ENCODE data around the gene STK16. TPM values are rescaled to one million over a fixed set of nuclear protein-coding genes. Genes with fewer than 3 reads are reported as not detected.
"Not testable (repeated sequence)": the region's sequence is repeated elsewhere in the genome, so short reads cannot be mapped to it uniquely, and the experiment has no call there.

STK16 gene
- total and polyA plus RNA-seq, 2 of the 13 experiments (the other 11 are each of a cell fraction or from before 2014, with no cell fraction given), result 28.0 to 50.9 TPM

GRCh38 chr2:219254590-219255201, 9.4 kb downstream of the STK16 start (continued):
- TF ChIP-seq ZNF296 (CRISPR knock-in tag; conservative IDR thresholded peaks at IDR 0.05) (no peak), GATA4 (IDR thresholded peaks at IDR 0.05; ENCODE audit: borderline replicate concordance, low read depth) (no peak), ZNF142 (CRISPR knock-in tag; IDR thresholded peaks at IDR 0.05) (no peak), MLLT10 (CRISPR knock-in tag; IDR thresholded peaks at IDR 0.05) (no peak), ZNF549 (CRISPR knock-in tag; IDR thresholded peaks at IDR 0.05) (no peak), CREB1 (IDR thresholded peaks at IDR 0.05) (peak; percentile 65), CREB1 (CRISPR knock-in tag; IDR thresholded peaks at IDR 0.05) (no peak), RFX1 (IDR thresholded peaks at IDR 0.05) (no peak), CSRNP1 (CRISPR knock-in tag; IDR thresholded peaks at IDR 0.05) (no peak), RXRB (CRISPR knock-in tag; IDR thresholded peaks at IDR 0.05; ENCODE audit: borderline replicate concordance) (no peak), ZSCAN9 (CRISPR knock-in tag; IDR thresholded peaks at IDR 0.05; ENCODE audit: borderline replicate concordance) (no peak)

- POLR2A ChIA-PET, result interaction anchor here (0.7 to 1.7 kb wide), 3 partner anchors 10 to 208 kb away, joined by 3 to 16 read pairs (median 4); no protein-coding TSS in a partner anchor
Measured at GRCh38 chr2:219258942-219259341, 13.7 kb downstream of the STK16 start.

More at GRCh38 chr2:219258942-219259341, 13.7 kb downstream of the STK16 start:
- intact Hi-C loops (cut with micrococcal nuclease; ENCODE audit: unreplicated experiment); H3K4me3 ChIP-seq (replicated peaks in 1 of 3; ENCODE audit: insufficient read depth in 1 of 3, low read depth in 2 of 3, low read length in 3 of 3); in situ Hi-C loops (cut with HindIII; ENCODE audit: extremely low pct_ligation_motif_present, low pct_unique_long_range_greater_than_20kb); CTCF ChIA-PET (ENCODE audit: low intra/inter-chr PET ratio, low total read pairs); H3K4me2 ChIP-seq (ENCODE audit: low read depth, low read length); H3K27ac ChIP-seq (ENCODE audit: extremely low read length, insufficient read depth, low read length); H2AFZ ChIP-seq (ENCODE audit: low read length); H3K79me2 ChIP-seq (ENCODE audit: insufficient read depth, low read length); H3K9me3 ChIP-seq (ENCODE audit: low read length); ATAC-seq; H3K36me3 ChIP-seq (replicated peaks in 1 of 2; ENCODE audit: control insufficient read depth in 1 of 2, insufficient read depth in 2 of 2, low read length in 2 of 2); H4K20me1 ChIP-seq (ENCODE audit: insufficient read depth, low read length); BruUV-seq (replicated peaks); FAIRE-seq; H3K9ac ChIP-seq (ENCODE audit: insufficient read depth, low read depth, low read length); DNase-seq (ENCODE audit: low spot score): not testable (repeated sequence)
- Histone ChIP-seq H3K27me3 (ENCODE audit: control insufficient read depth in 1 of 2, insufficient read depth in 2 of 2, low read length in 2 of 2) (peaks cover 2 to 43% of the 10 kb centered on the region in 2 experiments; a peak in 4 of 5 replicates), H3K4me1 (ENCODE audit: insufficient read depth, low read length) (peaks cover 19% of the 10 kb centered on the region)
- 39% methylated on average over 10 of the region's 10 CpGs for WGBS (ENCODE audit: low lambda C conversion rate)
